HG03097 (cell line): ENCODE data around the gene TPMT.

ENCODE experiments used
- ATAC-seq: cut with Tn5 transposase; IDR thresholded peaks from one replicate; pipeline ENCODE4 v1.9.1; 2021; ENCODE audit not compliant: unreplicated experiment, low FRiP score

Gene TPMT

DNA sequence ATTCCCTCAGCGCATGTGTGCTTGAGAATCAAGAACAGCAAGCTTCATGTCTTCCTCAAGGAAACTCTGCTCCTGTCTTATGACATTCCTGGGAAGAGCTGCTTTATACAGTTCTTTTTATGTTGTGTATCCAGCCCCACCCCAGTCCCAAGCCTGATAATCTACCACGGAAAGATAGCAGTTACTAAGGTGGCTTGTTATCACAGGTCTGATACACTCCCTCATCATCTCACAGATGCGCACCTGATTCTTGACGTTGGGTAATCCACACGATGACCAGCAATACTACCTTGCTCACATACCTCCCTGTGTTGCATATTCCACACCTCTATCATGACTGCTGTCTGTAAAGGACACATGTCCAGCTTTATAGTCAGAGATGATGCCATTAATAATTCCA lies 35.6 kb downstream of the TPMT start:
- no peak for ATAC-seq

DNA sequence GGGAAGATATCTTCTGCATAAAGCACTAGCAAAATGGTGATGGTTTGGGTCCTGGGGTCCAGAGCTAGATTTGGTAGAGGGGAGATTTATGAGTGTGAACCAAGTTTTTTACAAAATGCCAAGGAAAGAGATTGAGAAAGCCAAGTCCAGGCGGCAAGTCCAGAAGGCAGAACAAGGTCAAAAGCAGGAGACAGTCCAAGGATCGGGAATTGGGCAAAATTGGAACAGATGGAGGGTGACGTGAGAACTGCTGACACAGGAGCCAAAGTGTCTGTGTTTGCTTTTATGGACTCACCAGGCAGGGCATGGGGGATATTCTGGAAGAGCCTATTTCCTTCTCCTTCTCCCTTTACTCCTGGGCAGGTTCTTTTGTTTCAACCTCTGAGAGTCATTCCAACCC lies 36.5 kb downstream of the TPMT start:
- ATAC-seq: no peak

DNA sequence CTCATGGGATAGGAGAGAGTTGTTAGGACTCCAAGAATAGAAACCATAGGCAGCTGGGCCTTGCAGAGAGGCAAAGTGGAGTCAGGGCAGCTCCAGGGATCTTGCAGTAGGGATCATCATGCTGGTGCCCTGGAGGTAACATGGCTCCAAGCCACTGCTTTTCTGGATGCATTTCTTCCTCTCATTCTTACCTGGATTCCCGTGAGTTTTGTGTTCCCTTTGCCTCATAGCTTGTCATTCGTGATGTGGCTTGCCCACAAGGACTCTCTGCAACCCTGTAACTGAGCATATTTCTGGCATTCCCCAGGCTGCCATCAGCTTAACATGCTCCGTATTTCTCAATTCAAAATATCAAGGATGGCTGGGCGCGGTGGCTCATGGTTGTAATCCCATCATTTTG lies 37.7 kb downstream of the TPMT start:
- no peak for ATAC-seq

DNA sequence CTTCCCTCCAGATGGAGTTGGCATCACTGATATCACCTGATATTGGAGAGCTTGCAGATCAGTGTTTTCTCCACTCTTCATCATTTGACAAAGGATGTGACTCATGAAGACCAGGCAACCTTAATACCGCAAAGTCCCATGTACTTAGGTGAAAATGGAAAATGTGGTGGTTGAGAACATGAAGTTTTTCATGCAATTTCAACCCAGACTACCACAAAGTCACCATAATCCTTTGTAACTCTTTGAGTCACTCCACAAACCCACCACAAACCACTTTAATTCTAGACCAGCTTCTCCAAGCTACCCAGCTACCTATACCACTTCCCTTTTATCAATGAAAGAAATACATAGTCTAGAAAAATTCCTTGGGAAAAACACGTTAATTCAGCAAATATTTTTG lies 39.5 kb downstream of the TPMT start:
- ATAC-seq: no peak

DNA sequence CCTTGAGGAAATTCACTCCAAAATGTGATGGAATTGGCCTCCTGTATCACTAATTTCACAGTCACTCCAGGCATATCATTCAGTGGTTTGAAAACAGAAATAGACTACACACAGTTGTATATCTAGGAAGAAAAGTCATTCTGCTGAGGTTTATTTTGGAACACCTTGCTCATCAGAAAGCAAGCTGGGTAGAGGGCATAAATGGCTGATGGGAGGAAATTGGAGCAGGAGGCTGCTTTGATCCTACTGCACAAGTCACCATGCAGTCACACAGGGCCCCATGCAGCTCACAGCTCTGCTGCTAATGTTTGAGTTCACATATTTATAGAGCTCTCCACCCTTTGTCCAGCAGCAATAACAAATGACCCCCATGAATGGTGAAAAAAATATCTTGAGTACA lies 44.7 kb downstream of the TPMT start:
- no peak for ATAC-seq

DNA sequence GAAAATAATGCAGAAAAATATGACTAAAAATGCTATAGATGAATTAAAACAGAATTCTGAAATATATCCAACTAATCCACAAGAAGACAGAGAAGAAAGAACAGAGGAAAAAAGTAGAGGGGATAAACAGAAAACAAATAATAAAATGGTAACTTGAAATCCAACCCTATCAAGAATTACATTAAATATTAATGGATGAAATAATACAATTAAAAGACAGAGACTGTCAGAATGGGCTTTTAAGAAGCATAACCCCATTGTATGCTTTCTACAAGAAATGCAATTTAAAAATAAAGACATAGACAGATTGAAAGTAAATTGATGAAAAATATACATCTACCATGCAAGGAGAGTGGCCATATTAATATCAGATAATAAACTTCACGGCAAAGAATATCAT lies 47.8 kb downstream of the TPMT start:
- ATAC-seq: no peak

DNA sequence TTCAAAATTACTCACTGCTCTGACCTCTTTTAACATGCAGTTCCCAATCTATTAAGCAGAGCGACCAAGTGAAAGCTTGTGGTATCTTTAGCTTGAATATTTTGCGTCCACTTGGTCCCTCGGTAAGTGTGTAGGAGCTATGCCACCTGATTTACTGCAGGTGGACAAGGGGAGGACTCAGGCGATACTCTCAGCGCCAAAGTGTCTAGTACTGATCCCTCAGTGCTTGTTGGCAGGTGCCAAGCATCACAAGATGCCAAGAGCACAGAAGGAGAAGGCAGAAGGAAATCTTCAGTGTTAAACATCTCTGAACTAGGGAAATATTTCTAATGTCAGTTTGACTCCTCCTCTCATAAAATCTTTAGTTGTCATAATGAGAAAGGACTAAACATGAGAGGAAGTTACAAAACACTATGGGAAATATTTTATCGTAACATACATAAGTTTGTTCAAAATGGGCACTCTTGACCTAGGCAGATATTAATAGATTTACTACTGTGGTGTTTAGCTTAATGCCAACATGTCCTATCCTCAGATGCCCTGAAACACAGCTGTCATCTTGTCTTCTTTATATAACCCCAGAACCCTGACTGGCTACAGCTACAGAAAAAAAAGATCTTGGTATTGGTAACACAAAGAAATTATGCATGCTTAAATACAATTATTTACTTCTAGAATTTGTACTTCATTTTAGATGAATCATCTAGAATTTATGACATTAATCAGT lies 51.9 kb downstream of the TPMT start:
- ATAC-seq: no peak

DNA sequence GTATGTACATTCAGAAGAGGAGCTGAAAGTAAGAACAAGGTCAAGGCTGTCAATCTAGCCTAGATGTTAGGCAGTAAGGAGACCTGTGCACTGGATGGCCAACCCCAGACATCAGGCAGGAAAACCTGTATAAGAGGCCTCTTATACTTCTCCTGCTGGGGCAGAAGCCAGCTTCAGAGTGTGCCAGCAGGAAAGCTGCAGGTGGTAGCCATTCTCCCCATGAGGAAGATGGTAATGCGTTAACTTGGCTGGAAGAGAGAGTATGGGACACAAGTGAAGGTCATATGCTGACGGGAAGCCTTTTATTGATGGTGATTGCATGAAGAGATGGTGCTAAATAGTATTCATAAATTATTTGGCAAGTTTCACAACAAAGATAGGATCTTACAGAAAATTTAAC lies 53.0 kb downstream of the TPMT start:
- ATAC-seq: no peak

DNA sequence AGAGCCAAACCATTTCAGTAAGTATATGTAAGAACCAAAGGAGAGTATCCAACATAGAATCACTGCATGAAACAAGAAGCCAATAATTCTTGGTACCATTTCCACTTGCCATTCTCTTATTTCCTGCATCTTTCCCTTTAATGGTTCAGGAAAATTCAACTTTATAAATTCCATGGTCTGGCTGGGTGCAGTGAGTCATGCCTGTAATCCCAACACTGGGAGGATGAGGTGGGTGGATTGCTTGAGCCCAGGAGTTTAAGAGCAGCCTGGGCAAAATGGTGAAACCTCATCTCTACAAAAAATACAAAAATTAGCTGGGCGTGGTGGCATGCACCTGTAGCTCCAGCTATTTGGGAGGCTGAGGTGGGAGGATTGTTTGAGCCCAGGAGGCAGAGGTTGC lies 53.6 kb downstream of the TPMT start:
- ATAC-seq: no peak

DNA sequence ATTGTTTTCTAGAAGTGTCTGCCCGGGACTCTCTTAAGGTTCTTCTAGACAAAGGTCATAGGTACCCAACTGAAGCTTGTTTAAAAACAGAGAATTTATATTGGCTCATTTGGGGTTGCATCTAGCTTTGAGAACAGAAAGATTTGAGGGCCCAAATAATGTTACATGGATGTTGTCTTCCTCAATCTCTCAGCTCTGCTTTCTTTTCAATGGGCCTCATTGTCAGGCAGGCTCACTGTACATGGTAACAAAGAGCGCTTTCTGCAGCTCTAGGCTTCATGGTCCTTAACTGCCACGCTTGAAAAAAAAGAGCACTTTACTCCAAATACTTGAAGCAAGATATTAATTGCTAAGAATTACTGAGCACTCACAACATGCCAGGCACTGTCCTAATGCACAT lies 54.6 kb downstream of the TPMT start:
- no peak for ATAC-seq

DNA sequence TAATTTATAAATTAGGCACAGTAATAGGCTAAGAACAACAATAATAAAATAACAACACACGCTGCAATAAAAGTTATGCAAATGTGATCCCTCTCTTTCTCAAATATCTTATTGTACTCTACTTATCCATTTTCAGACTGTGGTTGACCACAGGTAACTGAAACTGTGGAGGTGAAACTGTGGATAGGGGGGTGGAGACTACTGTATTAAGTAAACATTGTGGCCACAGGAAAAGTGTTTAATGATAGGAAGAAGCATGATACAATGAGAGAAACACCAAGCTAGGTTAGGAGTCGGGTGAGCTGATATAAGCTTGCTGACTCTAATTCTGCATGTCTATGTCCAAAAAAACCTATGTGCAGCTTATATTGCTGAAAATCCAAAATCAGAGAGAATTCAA lies 55.4 kb downstream of the TPMT start:
- no peak for ATAC-seq

DNA sequence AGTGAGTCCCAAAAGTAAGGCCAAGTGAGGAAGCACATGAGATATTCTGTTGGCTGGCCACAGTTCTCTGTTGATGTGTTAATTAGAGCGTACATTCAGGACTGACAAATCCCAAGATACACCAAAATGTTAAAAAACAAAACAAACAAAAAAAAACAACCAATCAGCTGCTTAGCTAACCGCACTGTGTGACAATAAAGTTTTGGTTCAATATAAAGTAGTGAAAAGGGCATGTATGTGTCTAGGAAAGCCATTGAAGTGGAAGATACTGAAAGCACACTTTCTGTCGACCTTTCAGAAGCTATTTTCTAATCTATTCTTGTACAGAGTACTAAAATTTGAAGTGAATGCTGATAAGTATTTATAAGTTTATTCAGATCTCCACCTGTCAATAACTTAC lies 58.5 kb downstream of the TPMT start:
- no peak for ATAC-seq

DNA sequence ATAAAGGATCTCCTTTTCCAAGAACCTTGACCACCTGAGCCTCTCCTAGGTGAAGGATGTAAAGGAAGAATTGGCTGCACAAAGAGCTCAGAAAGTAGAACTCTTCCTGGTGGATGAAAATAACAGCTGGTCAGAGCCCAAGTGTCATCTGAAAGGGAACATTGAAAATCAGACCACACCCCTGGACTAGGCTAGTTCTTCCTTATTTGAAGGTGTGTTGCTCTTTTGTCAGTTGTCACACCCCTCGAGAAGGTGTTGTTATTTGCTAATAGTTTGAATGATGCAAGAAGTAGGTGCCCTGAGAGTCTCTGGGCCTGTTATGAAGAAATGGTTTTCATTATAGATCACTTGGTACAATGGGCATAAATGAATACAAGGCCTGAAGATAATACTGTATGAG lies 63.5 kb downstream of the TPMT start:
- no peak for ATAC-seq

DNA sequence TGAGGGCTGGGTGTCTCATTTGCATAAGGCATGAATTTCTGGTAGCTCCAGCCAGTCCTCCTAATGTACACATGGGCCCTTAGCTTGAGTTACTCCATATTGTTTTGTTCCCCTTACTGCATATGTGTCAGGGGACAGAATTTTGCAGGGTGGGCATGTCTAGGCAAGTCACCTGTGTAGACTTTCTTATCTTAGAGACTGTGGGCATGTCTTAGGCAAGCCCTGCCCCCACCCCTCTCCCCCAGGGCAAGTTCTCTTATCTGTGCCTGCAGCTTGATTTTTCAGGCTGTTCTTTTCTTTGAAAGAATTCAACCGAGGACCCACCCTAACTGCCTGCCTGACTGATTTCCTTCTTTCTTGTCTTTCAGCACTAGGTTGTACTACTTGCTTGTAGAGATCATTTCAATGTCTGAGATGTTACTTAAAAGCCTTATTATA lies 64.5 kb downstream of the TPMT start:
- ATAC-seq: no peak

DNA sequence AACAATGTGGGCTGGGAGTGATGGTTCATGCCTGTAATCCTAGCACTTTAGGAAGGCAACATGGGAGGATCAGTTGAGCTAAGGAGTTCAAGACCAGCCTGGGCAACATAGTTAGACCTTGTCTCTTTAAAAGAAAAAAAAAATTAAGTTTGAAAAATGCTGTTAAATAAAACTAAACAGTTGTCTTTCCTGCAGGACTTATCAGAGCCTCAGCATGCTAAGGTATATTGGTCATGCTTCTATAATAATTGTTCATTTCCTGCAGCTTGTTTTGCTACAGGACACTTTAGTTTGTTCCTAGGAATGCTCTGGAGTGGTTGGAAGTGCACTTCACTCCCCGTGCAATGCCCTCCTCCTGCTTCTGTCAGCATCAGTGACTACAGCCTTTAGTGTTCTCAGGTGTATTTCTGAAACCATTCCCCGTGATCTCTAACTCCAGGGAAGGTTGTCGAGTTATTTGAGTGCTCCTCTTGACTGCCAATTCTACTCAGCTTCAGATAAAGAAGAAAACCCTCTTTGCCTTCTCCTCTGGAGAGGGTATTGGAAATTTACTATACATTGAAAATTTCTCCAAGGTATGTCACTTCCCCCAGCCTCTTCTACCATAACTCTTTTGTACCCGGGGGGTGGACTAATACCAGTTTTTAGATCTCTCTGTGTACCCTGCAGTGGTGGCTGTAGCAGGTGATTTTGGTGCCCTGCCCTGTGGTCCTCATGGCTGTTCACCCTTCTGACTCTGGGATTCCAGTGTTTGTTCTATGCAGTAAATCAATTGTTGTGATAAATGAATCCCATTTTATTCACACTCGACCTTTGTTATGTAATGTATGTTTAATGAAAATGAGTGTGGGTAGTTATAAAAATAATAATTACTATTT lies 66.2 kb downstream of the TPMT start:
- ATAC-seq: no peak

DNA sequence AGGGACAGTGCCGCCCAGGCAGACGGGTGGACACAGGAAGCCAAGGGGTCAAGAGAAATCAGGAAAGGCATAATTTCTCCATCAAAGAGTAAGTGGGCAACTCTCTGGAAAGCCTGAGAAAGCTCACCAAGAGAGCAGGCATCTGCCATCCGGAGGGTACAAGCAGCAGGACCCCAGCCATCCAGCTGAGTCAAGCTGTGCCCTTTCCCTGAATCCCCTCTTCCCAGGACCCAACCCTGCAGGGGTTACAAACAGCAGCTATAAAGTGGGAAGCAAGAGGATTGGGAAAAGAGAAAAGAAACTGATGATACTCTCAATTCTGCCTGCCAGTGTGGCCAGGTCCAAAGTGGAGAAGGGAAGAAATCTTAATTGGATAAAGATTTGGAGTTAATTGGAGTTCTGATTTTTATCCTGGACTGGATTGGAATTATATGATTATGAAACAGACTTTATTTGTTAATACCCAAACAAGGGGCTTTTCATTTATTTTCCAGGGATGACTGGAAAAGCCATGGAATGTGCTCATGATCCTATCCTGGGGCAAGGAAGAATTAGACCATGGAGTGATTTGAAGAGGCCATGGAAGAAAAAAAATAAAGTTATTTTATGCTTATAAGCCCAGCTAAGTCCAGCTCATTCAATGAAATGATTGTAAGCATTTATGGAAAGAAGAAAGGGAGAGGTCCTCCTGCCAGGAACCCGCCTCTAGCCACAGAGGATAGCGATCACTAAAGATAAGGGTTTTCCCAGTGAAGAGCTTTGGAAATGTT lies 67.3 kb downstream of the TPMT start:
- ATAC-seq: no peak

DNA sequence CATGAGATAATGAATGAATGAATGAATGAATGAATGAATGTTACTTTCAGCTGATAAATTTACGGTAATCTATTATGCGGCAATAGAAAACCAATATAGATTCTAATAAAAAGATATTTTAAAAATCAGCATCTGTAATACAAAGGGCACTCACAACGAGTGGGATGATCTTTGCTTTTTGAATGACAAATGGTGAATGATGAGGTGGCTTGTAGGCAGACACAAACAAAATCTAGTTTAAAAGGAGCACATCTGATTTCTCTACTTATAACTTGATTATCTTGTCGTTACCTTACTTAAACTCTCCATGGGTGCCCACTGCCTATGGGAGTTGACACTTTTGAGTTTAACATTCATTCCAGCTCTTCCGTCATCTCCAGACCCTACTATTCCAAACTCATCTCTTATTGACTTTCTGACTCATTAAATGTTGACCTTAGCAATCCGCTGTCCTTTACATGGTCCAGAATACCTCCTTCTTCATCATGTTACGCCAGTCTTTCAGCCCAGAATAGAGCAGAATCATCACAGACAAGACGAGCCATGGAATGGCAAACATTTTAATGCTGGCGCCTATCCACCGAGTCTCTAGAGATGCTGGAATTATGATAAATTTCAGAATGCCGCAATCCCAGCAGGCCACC lies 73.7 kb downstream of the TPMT start:
- no peak for ATAC-seq

DNA sequence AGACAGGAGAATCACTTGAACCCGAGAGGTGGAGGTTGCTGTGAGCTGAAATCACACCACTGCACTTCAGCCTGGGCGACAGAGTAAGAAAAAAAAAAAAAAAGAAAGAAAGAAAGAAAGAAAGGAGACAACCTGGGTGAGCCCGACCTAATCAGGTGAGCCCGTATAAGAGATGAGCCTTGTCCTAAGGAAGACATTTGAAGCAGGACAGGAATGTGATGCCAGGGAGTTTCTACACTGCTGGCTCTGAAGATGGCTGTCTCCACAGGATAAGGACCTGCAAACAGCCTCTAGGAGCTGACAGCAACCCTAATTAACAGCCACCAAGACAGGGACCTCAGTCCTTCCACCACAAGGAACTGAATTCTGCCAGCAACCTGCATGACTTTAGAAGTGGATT lies 74.3 kb downstream of the TPMT start:
- ATAC-seq: no peak

DNA sequence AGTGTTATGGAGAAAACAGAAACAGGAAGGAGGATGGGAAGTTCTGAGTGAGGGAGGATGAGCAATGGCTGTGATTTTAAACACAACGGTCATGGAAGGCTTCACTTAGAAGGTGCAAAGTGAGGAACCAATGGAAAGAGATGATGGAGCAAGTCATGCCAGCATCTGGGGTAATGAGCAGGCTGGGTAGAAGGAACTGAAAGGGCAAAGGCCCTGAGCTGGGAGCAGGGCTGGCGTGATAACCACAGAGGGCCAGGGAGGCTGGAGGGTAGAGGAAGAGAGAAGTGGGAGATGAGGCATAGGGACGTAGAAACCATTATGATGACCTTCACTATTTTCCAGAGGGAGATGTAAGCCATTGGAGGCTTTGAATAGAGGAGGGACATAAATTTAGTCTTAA lies 76.0 kb downstream of the TPMT start:
- ATAC-seq: no peak
